ENCODE results near the gene KIAA0319L. TPM values are rescaled to one million over a fixed set of nuclear protein-coding genes. Genes with fewer than 3 reads are reported as not detected.

KIAA0319L gene
- total RNA-seq, 1 experiment from 2014 or later, result 72.0 TPM

GRCh38 chr1:35490250-35490649, 67.0 kb downstream of the KIAA0319L start:
- no TSS peak for BruUV-seq (replicated peaks)
- Histone ChIP-seq H3K27me3 (ENCODE audit: insufficient read depth, low read depth) (no peaks in the 10 kb centered on the region), H3K36me3 (ENCODE audit: low read depth) (no peaks in the 10 kb centered on the region), H2AFZ (no peak overlapping the region), H4K20me1 (ENCODE audit: insufficient read depth) (no peaks in the 10 kb centered on the region), H3F3A (ENCODE audit: insufficient read depth, low read depth) (no peaks in the 10 kb centered on the region), H3K79me2 (ENCODE audit: low read depth) (no peaks in the 10 kb centered on the region), H3K4me1 (replicated peaks; ENCODE audit: insufficient read depth) (no peaks in the 10 kb centered on the region), H3K27ac (no peak overlapping the region), H3K9me3 (ENCODE audit: insufficient read depth, low read depth) (no peaks in the 10 kb centered on the region), H3K9me2 (ENCODE audit: insufficient read depth) (no peaks in the 10 kb centered on the region), H3K4me3 (no peak overlapping the region), H3K4me2 (no peak overlapping the region)
- no peak for DNase-seq
- TF ChIP-seq EZH2 (IDR thresholded peaks at IDR 0.05; ENCODE audit: low read depth), result no peak
- TF ChIP-seq CTCF (conservative IDR thresholded peaks at IDR 0.05), result no peak
- CTCF ChIA-PET, result no interaction called here
- intact Hi-C loops (cut with micrococcal nuclease; ENCODE audit: unreplicated experiment), result no loop called here
- POLR2A ChIA-PET (ENCODE audit: unreplicated experiment), result no interaction called here

DNA sequence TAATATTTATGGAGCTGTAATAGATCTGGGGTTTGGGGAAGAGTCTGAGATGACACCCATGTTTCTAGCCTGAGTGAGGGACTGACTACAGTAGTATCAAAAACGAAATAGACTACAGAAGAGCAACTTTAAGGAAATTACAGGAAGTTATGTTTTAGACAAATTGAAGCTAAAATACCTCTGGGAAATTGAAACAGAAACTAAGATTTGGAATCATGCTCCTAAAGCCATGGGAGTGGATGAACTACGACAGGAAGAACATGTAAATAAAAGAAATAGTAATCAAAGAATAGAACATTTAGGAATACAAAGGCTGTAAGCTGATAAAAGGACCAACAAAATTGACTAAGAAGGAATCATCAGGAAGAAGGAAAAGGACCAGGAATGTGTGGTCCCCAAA, 68.9 kb downstream of the KIAA0319L start:
- Histone ChIP-seq H3K4me1 (replicated peaks; ENCODE audit: insufficient read depth) (no peaks in the 10 kb centered on the region), H3K4me3 (no peak overlapping the region), H3K4me2 (no peak overlapping the region), H3K36me3 (ENCODE audit: low read depth) (no peaks in the 10 kb centered on the region), H4K20me1 (ENCODE audit: insufficient read depth) (no peaks in the 10 kb centered on the region; the same call in 1 of the 2 replicates), H2AFZ (no peak overlapping the region), H3K27me3 (ENCODE audit: insufficient read depth, low read depth) (no peaks in the 10 kb centered on the region), H3K79me2 (ENCODE audit: low read depth) (no peaks in the 10 kb centered on the region), H3F3A (ENCODE audit: insufficient read depth, low read depth) (no peaks in the 10 kb centered on the region), H3K27ac (no peak overlapping the region), H3K9me2 (ENCODE audit: insufficient read depth) (no peaks in the 10 kb centered on the region), H3K9me3 (ENCODE audit: insufficient read depth, low read depth) (no peaks in the 10 kb centered on the region)
- TF ChIP-seq CTCF (conservative IDR thresholded peaks at IDR 0.05), result no peak
- no peak for TF ChIP-seq EZH2 (IDR thresholded peaks at IDR 0.05; ENCODE audit: low read depth)
- ChIA-PET POLR2A (ENCODE audit: unreplicated experiment) (no interaction called here), CTCF (no interaction called here)
- no TSS peak for BruUV-seq (replicated peaks)
- no peak for DNase-seq
- intact Hi-C loops (cut with micrococcal nuclease; ENCODE audit: unreplicated experiment), result no loop called here

DNA sequence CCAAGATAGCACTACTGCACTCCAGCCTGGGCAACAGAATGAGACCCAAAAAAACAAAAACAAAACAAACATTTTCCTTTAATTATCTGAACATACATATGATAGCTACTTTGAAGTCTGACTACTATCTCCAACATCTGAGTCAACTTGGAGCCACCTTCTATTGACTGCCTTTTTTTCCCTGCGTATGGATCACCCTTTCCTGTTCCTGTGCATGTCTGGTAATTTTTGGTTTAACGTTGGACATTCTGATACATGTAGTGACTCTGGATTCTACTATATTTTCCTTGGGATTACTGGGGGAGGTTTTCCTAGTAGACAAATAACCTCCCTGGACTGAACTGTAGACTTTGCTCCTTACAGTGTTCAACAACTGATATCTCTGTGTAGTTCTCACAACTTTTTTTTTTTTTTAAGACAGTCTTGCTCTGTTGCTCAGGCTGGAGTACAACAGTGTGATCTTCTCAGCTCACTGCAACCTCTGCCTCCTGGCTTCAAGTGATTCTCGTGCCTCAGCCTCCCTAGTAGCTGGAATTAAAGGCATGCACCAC, 70.3 kb downstream of the KIAA0319L start:
- Histone ChIP-seq H2AFZ (no peak overlapping the region), H3K36me3 (ENCODE audit: low read depth) (no peaks in the 10 kb centered on the region), H3K27me3 (ENCODE audit: insufficient read depth, low read depth) (no peaks in the 10 kb centered on the region), H3K4me2 (no peak overlapping the region), H3K4me3 (no peak overlapping the region), H3K9me2 (ENCODE audit: insufficient read depth) (no peaks in the 10 kb centered on the region), H3K79me2 (ENCODE audit: low read depth) (no peaks in the 10 kb centered on the region), H3F3A (ENCODE audit: insufficient read depth, low read depth) (no peaks in the 10 kb centered on the region; the same call in 1 of the 2 replicates), H3K9me3 (ENCODE audit: insufficient read depth, low read depth) (no peaks in the 10 kb centered on the region), H3K4me1 (replicated peaks; ENCODE audit: insufficient read depth) (no peaks in the 10 kb centered on the region), H3K27ac (no peak overlapping the region), H4K20me1 (ENCODE audit: insufficient read depth) (no peaks in the 10 kb centered on the region; the same call in 1 of the 2 replicates)
- CTCF ChIA-PET, result interaction anchor here (1.0 kb wide), 1 partner anchor 78 kb away, joined by 5 read pairs; no protein-coding TSS in a partner anchor
- POLR2A ChIA-PET (ENCODE audit: unreplicated experiment), result interaction anchor here (0.7 kb wide), 1 partner anchor 51 kb away, joined by 5 read pairs; no protein-coding TSS in a partner anchor
- no TSS peak for BruUV-seq (replicated peaks)
- intact Hi-C loops (cut with micrococcal nuclease; ENCODE audit: unreplicated experiment), result no loop called here
- no peak for DNase-seq
- TF ChIP-seq CTCF (conservative IDR thresholded peaks at IDR 0.05), result no peak
- no peak for TF ChIP-seq EZH2 (IDR thresholded peaks at IDR 0.05; ENCODE audit: low read depth)
